ENCODE data around the gene EXOC6B.

EXOC6B gene

DNA sequence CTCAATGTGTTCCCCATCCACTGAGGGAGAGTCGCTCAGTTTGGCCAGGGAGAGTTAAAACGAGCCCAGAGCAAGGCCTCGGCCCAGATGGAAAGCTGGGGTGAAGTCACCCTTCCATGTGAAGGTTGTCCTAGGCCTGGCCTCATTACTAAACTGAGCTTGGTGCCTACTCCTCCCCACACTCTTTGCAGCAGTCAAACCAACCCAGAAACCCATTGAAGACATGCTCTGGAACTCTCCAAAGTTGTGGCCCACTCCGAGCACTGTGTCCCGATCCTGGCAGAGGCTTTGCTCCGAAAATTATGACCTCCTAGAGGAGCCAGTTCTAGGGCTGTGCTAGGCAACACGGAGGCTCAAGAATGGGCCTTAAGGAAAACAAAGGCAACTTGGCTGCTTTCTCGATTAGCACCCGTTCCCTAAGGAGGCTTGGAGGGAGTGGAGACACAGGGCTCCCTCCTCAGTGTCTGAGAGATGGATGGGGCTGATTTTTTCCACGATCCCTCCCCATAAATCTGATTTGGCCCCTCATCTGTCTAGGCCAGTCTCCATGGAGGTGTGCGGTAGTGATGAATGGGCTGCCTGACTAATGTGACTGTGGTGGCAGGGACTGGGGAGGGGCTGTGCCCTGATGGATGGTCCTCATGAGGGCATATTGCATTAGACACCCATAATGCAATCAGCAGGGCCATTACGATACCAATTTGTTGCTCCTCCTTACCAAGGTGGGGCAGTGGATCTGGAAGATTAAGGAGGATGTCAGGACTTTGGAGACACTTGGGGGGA, 666.4 kb downstream of the EXOC6B start:
- no peak for DNase-seq (ENCODE audit: low spot score)

DNA sequence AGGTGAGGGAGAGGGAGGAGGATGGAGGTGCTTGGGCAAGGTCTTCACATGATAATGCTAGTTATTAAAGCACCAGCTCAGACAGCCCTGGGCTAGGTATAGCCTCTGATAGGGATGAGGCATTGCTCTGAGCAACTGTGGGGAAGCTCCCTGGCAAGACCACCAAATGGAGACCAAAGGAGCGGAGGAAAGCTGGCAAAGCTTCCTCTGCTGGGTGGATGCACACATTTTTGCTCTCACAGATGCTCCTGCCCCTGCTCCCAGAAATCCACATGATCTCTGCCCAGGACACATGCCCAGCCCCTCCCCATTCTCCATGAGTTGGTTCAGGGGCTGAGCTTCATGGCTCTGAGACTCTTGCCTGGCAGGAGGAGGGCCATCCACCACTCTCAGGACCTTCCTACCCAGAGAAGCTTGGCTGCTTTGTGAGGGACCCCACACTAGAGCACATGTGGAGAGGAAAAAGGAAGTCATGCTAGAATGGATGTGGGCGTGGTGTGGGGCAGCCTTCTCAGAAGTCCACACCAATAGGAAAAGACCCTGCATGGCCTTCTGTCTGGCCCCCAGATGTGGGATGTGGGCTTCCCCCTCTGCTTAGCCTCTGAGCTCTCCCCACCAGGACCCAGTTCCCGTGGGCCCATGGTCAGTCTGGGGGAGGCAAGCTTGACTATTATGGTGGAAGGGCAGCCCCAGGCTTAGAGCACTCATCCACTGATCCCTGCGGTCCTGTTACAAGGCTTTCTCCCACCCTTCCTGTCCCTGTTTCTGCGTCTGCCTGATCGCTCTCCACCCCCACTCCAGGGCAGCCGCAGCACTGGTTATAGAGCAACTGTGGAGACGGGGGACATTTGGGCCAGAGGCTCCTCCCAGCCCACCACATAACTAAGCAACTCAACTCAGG, 667.7 kb downstream of the EXOC6B start:
- no peak for DNase-seq (ENCODE audit: low spot score)

DNA sequence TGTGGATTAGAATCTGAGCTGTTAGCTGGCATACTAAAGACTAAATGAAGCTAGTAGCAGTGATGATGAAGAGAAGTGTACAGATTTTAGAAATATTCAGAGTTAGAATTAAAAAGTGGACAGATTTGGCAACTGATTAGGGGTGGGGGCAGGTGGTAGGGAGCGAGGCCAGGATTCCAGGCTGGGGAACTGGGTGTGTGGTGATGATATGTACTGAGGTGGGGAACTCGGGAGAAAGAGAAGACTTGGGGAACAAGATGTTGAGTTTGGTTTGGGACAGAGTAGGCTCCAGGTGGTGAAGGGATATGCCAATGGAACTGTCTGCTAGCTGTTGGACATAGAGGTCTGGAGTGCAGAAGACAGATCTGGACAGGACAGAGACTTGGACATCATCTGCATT, 669.0 kb downstream of the EXOC6B start:
- no peak for DNase-seq (ENCODE audit: low spot score)

DNA sequence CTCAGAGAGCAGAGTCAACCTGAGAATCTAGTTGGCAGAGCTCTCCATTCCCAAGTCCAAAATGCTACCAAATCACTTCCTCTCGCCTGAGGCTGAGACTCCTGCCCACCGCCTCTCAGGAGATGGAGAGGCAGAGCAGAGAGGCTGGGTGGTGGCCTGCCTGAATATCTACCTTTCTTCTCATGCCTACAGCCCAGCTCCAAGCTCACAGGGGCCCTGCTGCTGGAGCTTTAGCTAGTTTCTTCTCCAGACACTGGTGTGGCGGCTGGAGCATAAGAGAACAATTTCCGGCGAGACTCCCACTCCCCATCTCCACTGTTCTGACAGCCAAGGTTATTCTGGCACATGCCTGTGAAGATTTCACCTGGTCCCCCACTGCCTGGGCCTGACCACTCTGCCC, 670.1 kb downstream of the EXOC6B start:
- no peak for DNase-seq (ENCODE audit: low spot score)

DNA sequence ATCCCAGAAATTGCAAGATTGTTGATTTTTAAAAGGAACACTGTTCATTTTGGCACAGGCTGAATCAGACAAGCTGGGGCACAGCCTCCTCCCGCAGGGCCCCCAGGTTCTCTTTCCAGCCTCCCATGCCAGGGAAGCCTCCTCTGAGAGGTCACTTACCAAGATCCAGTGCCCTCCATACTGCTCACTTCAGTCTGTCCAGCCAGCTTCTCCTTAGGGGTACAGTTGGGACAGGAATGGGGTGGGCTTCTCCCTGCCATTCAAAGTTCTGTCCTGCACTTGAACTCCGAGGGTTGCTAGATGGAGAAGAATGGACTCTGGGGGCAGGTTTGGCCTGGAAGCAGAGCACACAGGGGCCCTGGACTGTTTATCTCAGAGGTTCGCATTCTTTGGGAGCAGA, 670.7 kb downstream of the EXOC6B start:
- no peak for DNase-seq (ENCODE audit: low spot score)

DNA sequence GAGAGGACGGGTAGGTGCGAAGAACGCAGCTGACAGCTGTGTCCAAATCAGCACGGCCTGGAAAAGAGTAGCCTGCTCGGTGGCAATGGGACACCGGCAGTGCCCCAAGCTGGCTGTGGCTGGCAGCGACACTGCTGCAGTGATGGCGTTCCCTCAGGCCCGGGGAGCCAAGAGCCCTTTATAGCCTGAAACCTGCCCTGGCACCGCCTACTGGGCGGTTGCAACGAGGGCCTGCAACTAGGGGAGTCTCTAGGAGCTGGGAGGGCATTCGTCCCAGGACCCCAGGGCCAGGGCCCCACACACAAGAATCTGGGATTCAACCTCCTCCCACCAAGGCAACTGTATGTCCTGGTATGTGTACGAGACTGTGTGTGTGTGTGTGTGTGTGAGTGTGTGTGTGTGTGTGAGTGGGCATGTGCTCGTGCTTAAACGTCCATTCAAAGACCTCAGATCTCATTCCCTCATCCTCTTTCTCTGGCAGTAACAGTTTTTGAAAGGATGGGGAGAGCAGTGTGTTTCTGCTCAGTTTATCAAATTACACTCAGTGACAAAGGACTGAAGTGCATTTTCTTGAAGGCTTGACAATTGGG, 671.4 kb downstream of the EXOC6B start:
- no peak for DNase-seq (ENCODE audit: low spot score)

DNA sequence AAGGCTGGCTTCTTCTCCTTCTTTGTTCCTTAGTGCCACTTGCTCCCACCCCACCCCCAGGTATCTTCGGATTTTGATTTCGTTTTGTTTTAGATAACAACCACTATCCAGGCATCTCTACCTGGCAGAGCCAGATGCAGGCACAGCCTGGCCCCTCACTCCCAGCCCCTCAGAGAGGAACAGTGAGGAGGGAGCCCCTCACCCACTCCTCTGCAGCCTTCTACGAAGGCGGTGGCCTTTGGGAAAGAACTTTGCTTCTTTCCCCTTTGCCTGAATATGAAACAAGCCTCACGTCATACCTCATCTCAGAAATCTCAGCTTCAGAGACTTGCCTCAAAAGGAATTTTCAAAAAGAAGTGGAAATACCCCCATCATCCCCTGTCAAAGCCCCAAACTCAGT, 671.9 kb downstream of the EXOC6B start:
- no peak for DNase-seq (ENCODE audit: low spot score)

DNA sequence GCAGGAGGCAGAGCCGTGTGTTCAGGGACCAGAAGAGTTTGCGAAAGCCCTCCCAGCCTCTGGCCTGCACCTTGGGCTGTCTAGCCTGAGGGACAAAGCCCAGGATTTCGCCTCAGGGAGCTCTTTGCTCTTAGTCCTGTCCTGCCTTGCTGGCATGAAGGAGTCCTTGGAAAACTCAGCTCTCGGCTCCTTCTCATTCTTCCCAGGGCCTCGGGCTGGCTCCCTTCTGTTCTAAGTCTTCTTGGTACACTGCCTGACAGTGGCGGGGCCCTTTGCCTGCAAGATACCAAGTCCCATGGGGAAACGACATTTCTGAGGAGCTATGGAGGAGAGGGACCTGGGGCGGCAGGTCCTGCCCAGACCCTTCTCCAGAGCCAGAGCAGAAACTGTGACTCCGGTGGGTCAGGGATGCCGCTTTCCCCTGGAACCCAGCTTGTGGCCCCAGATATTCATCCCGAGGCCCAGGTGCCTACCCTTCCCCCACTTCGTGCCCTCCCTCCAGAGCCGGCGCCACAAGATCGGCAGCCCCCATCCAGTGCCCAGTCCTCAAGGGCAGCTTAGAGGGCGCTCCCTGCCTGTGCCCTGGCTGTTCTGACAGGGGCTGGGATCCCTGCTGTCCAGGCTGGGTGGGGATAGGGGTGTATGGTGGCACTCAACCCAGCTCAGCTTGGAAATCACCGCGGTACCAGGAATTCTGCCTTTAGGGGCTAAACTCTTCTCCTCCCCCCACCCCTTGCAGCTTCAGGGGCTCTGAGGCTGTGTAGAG, 672.6 kb downstream of the EXOC6B start:
- no peak for DNase-seq (ENCODE audit: low spot score)

DNA sequence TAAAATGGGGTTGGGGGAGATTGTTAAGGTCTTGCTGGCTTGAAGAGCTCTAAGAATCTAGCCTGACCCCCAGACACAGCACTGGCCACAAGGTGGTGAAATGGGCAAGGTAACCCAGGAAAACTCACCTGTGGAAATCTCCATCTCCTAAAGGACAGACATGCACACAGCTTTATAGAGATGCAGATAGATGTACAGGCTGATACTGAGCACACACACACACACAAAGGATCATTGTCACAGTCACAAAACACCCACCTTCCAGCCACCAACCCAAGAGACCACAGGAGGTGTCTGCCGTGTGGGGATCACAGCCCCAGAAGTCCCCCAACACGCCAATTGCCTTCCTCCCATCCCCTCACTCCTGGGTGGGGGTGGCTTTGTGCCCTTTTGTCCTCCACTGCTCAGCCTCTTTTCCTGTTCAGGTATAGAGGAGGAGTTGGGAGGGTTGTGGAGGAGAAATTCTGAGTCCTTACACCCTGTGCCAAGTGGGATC, 674.9 kb downstream of the EXOC6B start:
- no peak for DNase-seq (ENCODE audit: low spot score)

DNA sequence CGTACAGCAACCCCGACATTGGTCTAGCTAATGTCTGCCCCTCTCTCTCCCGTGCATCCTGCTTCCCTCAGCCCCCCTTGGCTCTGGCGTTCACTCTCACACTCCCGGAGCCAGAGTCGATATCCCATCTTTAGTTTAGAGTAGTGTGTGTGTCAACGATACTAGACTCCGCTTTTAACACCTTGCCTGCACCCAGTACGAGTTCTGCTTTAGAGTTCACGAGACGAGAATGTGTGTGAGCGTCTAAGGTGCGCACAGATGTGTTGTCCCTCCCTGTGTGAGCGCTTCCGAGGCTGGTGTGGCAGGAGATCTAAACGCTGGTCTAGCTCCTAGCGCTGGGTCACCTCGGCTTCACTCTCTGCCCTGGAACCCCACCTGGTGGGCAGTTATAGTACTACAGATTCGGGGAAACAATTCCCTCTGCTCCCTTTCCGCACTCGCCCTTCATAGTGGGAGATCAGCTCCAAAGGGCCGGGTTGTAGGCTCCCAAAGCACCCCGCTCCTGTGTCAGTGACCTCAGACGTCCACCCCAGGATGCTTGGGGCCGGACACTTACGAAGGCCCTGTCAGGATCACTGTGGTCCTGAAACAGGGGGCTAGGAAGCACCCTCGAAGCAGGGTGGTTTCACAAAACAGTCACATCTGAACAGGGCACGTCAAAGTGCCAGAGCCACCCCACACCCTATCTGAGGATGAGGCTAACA, 675.5 kb downstream of the EXOC6B start:
- peak; percentile 92 for DNase-seq (ENCODE audit: low spot score)

DNA sequence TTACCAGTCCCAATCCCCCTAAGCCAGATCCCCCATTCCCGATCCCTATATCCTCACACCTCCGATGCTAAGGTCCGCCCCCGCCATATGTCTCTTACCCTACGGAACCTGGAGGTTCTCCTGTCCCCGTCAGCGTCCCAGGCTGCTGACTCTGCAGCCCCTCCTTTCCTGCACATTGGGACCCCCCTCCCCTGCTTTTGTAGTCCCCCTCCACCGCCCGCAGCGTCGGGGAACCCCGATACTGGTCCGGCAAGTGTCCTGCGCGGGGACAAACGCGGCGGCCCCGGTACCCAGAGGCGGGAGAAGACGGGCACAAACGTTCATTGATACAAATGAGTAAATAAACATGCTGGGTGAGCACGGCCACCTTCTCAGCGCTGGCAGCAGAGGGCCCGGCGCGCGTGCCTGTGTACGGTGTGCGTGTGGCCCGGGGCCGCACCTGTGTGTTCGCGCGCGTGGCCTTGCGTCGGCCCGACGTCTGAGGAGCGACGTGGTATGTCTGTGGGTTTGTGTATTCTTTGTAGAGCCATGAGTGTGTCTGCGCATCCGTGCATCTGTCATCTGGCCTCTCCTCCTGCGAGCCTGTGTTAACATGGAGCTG, 676.2 kb downstream of the EXOC6B start:
- DNase-seq (ENCODE audit: low spot score) = no peak

DNA sequence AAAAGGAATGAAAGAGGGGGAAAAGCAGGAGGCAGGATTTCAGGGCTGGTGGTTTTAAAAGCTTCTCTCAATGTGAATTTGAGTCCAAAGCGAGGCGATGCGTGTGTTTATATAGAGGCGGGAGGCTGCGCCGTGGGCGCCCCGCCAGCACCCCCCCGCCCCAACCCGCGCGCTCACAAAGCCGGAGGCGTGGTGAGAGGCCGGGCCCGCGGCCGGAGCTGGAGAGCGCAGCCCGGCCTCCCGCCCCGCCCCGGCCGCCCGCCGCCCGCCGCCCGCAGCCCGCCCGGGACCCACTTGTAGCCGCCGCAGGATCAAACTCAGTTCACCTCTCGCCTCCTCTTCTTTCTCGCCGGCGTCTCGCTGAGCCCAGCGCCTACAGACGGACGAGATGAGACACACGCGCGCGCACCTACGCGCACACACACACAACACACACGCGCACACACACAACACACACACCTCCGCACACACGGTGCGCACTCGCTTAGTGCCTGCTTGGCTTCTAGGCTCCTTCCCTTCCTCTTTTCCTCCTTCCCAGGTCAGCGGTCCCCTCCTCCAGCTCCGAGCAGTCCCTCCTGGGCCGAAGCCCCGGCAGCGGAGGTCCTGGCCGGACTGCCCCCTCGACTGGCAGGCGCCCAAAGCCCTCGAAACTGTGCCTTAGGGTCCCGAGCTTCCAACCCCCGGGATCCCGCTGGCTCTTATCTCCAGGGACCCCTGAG, 676.8 kb downstream of the EXOC6B start:
- DNase-seq (ENCODE audit: low spot score) = peak; percentile 71

DNA sequence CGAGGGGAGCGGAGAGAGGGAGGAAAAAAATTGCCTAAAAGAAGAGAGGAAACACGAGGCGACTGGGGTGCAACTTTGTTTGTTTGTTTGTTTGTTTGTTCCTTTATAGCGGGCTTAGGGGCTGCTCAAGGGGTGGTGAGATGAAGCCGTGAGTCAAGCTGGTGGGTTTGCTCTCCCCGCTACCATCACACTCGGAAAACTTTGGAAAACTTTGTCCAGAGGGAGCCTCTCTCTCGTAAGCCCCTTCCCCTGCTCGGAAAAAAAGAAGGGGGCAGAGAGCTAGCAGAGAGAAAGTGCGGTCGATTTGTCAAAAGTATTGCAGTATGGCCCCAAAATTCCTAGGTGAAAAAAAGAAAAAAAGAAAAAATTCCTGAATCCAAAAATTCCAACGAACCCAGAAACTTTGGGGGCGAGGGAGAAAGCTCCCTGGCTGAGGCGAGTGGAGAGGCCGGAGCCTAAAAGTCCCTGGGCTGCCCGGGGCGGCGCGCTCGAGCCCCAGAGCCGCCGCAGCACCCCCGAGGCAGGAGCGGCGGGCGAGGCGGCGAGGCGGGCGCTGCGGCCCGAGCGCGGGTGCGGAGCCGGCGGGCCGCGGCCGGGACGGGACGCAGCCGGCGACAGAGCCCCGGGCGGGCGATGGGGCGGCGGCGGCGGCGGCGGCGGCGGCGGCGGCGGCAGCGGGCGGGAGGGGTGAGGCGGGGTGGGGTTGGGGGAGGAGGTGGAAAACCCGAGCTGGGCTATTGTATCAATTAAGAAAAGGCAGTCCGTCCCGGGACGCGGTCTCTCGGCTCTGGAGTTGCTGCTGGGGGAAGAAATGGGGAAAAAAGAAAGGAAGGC, 677.6 kb downstream of the EXOC6B start:
- peak; percentile 72 for DNase-seq (ENCODE audit: low spot score)

DNA sequence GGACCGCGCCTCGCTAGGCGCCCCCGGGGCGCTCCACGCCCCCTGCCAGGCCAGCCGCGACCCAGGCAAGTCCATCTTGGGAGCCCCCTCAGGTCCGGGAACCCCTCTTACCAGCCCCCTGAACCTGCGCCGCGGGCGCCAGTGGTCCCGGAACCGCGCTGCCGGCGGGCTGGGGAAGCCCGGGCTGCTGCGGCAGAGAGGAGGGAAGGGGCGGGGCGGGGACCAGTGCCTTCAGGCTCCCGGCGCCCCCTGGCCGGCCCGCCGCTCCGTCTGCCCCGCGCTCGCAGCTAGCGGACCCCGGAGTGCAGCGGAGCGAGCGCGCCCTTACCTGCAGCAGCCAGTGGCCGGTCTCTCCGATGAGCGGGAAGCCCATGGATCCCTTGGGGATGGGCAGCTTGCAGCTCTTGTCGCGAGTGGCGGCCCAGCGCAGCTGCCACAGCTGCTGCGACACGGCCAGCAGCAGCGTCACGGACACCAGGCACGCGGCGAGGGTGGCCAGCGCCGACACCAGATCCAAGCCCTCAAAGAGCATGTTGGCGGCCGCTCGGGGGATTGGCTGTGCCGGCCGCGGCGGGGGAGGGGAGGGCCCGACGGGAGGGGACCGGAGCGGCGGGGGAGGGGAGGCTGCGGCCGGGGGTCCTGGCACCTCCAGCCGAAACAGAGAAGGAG, 678.4 kb downstream of the EXOC6B start, which contains the start of gene CYP26B1:
Gene CYP26B1 (minus strand): TSS at position 560 of the 669 bp plus-strand sequence. CDS start 28 bp downstream, at position 532.
- peak; percentile 72 for DNase-seq (ENCODE audit: low spot score)

DNA sequence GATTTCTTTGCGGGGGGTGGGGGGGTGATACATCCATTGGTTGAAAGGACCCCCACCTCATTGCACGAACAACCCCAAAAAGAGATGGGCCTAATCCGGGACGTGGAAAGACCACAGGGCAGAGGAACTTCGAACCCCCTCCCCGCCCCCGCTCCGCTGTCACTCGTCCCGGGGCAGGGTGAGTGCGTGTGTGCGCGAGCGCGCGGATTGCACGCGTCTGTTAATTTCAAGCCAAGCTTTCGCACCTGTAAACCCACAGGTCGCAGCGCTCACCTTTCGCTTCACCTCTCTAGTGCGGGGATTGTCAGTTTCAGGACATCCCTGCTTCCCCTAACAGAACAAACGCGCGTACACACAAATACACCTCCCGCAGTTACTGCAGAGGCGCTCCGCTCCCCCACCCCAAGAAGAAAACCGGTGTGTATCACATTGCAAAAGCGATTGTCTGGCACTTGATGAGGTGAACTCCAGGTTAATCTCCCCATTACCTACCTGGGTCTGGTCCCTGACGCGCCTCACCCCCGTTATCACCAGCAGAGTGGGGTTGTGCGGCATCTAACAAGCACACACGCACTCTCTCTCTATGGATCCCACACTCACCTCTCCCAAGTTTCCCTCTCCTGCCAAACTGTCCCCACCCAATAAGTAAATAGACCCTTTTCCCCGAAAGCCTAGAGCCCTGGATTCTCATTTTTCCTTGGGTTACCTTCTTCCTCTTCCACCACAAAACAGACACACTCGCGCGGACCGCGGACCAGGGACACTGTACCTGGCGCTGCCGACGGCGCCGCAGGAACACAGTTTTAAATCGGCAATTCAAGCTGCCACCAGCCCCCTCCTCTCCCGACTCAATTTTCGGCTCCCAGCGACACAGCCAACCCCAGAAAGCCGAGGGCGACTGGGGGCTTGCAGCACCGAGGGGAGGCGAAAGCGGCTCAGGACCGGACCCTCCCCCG, 679.2 kb downstream of the EXOC6B start:
- DNase-seq (ENCODE audit: low spot score) = no peak

DNA sequence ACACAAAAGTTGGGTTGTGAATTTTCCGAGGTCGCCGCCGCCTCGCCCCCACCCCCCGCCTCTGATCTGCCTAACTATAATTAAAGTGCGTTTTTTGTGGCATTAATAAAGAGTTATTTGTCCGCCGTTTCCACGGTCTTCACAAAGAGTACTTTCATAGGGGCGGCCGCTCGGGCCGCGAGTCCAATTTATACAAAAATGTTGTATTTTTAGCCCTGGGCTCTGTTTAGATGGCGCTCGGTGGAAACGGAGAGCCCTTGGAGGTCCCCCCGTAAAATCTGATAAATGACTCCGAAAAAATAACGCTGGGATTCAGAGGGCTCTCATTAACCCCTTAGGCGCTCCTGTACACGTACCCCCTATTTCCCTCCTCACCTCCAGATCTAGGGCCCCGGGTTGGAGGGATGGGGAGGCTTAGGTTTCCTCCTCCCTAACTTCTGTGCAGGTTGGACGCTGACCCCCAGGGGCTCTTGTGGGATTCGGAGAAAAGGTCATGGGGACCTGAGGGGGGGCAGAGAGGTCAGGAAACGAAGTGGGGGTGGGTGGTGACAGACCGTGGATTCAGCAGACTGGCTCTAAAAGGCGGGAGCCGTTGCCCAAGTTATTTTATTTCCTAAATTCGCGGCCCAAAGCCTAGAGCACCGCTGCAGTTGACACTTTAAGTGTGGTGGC, 680.0 kb downstream of the EXOC6B start:
- no peak for DNase-seq (ENCODE audit: low spot score)

DNA sequence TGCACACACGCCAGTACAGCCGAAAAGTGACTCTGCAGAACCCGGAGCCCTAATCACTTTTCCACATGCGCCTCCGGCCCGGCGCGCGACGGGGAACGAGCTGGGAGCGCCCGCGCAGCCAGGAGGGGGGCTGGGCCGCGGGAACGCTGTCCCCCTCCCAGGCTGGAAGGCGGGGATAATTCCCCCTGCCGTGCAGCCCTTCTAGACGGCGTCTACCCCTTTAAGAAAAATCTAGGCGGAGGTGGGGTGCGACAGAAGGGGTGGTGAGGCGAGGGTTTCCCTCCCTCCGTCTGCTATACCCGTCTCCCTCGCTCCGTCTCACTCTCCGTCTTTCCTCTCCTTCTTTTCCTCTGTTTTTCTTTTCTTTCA, 680.6 kb downstream of the EXOC6B start:
- DNase-seq (ENCODE audit: low spot score) = peak; percentile 95

Measured in HuH-7 (cell line).